HG03139 (cell line): ENCODE results near the gene TDRD7.

Experiments
- ATAC-seq: cut with Tn5 transposase; IDR thresholded peaks from one replicate; pipeline ENCODE4 v1.9.1; 2021; ENCODE audit not compliant: unreplicated experiment

Gene TDRD7

DNA sequence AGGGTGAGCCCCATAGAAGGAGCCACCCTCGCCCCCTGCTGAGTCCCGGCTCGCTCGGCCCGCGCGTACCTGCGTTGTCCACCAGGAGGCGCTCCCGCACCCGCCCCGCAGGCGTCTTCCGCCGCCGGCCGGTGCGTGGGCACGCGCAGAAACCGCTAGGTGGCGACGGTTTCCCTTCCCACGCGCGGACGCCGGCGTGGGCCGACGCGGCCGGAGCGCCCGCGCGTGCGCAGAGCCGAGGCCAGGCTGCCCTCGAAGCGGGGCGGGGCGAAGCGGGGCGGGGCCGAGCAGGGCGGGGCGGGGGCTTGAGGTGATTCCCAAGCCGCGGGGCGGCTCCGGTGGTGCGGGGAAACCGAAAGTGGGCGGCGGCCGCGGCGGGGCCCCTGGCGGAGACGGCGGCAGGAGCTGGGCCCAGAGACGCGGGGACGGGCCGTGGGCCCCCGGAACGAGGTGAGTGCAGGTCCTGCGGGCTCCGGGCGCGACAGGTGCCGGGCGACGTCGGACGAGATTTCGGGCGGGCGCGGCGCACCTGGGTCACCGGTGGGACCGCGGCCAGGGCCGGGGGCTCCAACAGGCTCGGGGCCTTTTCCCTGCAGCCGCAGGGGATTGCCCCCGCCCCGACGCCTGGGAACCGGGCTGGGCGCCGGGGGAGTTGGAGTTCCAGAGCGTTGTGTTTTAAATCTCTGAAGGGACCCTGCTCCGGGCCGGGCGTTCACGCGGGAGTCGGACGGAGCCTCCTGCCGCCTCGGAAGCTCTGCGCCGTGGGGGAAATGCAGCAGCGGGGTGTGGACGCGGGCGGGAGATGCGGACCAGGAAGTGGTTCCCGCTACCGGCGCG is at the start of gene TDRD7:
TDRD7 (plus strand) TSS at position 308 of the 837 bp plus-strand sequence. CDS start 16,370 bp downstream, outside the sequence.
- ATAC-seq, result peak; percentile 80

DNA sequence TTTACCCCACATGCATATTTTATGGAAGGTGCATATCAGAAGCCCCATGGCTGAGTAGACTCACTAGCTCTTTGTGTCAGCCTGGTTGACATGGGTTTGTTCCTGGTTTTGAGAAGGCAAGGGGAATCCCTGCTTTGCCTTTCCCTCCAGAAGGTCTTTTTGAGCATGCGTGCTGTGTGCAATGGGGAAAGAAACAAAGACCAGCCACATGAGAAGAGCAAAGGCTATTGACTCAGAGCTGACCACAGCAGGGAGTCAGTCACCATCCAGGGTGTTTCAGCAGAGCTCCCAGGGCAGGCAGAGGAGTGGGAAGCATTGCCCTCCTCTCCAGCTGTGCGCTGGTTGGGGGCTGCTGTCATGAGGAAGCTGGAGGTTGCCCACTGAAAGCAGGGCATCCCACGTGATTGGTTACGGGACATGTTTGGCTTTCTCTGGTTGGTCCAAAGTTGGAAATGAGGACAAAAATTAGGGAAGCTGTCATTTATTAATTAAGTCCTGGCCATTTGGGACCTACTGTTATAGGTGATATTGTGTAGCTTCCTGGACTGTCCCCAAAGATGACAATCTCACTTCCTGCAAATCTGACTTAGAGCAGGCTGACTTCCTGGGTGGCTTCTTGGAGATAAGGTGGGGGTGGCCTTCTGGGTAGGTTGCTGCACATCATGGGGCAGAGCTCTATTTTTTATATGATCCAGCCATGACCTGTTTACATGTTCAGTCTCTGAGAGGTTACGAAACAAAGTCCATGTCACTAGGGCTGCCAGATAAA is 48.9 kb upstream of the TDRD7 start:
- ATAC-seq, result no peak

GRCh38 chr9:97363661-97364299 is 48.1 kb upstream of the TDRD7 start:
- no peak for ATAC-seq

GRCh38 chr9:97364769-97365490 is 47.0 kb upstream of the TDRD7 start:
- no peak for ATAC-seq

DNA sequence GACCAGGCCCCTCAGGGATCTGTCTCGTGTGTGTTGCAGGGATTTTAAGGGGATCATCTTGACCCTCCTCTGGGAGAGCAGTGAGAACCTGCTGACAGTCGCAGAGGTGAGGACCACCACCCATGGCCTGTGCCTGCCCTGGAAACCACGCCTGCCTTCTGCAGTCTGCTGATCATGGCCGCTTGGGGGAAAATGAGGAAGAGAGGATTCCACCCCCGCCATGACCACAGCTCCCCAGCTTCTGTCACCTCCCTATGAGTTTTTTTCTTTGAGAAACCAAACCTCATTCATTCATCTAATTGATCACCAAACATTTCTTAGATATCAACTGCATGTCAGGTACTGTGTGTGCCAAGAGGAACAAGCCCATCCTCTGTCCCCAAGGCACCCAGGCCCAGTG is 46.3 kb upstream of the TDRD7 start:
- ATAC-seq, result no peak

DNA sequence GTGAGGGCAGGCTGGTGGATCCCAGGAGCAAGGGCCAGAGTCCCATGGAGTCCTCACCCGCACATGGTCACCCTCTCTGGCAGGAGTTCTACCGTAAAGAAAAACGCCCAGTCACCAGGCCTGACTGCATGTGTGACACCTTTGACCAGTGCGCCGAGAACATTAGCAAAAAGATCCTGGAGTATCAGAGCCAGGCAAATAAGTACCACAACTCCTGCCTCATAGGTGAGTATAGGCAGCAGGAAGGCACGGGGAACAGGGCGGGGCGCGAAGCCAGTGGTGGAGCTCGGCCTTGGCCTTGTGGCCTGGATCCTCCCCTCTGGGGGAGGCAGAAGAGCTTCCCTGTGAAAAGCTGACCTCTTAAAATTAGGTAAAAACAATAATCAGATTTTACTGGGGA is 45.4 kb upstream of the TDRD7 start:
- no peak for ATAC-seq

GRCh38 chr9:97366889-97367288 is 45.0 kb upstream of the TDRD7 start:
- no peak for ATAC-seq

DNA sequence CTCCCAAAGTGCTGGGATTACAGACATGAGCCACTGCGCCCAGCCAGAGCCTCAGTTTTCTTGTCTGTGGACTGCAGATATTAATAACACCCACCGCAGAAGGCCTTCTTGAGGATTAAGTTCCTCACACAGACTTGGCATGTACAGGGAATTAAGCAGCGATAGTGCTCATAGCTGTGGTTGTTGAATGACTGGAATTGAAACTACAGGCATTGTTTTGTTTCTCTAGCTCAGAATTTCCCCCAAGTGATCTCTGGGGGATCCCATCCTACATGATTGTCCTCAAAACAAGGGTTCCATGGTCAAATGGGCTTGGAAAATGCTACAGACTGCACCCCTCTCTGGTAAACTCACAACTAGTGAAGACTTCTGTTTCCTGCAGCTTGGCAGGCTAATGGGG is 44.2 kb upstream of the TDRD7 start:
- no peak for ATAC-seq

- no peak for ATAC-seq
These were observed 42.9 kb upstream of the TDRD7 start for GRCh38 chr9:97368964-97369363.

DNA sequence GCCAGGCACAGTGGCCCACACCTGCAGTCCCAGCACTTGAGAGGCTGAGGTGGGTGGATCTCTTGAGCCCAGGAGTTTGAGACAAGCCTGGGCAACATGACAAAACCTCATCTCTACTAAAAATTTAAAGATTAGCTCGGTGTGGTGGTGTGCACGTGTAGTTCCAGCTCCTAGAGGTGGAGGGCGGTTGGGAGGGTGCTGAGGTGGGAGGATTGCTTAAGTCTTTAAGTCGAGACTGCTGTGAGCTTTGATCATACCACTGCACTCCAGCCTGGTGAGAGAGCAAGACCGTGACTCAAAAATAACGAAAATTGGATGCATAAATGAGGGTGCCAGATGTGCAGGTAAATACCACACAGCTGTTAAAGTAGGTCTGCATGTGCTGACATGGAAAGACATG is 39.3 kb upstream of the TDRD7 start:
- ATAC-seq, result no peak

DNA sequence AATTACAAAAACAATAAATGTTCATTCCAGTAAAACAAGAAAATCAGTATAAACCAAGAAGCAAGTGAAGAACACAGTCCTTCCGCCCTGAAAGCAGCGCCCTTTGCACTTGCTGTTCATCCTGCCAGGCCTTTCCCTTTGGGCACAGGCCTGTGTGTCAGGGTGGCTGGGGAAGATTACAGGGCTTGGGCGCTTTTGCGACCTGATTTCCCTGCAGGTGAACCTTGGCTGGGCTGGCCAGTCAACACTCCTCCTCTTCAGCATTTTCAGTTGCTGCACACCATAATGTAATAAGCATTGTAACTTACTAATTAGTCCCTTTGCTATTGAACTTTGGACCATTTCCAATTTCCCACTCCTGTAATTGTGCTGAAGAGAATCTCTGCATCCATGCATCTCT is 38.6 kb upstream of the TDRD7 start:
- ATAC-seq, result no peak

DNA sequence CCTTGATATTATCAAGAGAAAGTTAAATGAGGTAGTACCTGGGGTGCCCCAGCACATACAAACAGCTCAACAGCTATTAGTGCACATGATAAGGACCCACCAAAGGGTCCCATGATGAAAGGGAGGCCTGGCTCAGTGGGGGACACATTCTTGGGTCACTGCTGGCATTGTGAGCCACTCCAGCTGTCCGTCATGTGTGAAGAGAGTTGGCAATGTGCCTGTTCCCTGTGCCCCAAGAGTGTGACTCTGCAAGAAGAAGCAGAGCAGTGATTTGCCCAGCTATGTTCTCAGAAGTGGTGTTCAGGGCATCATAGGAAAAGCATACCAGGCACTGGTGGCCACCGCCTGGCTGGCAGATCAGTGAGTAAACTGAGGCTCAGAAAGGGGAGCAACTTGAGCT is 37.1 kb upstream of the TDRD7 start:
- ATAC-seq, result no peak

DNA sequence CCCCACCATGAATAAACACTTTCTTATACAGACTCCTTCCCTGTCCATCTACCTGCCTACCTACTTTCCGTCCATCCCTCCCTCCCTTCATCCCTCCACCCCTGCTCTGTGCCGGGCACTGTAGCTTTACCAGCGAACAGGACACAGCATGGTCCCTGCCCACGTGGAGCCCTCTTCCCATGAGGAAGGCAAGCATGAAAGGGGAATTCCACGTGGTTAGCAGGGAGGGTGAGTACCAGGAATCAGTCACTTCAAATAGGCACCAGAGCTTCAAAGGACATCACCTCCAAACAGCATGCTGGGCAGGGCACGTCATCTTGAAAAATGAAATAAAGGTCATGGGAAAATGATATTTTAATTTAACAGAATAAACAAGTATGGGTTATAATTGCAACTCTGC is 35.0 kb upstream of the TDRD7 start:
- ATAC-seq, result no peak

GRCh38 chr9:97382099-97382718 is 29.7 kb upstream of the TDRD7 start:
- no peak for ATAC-seq

DNA sequence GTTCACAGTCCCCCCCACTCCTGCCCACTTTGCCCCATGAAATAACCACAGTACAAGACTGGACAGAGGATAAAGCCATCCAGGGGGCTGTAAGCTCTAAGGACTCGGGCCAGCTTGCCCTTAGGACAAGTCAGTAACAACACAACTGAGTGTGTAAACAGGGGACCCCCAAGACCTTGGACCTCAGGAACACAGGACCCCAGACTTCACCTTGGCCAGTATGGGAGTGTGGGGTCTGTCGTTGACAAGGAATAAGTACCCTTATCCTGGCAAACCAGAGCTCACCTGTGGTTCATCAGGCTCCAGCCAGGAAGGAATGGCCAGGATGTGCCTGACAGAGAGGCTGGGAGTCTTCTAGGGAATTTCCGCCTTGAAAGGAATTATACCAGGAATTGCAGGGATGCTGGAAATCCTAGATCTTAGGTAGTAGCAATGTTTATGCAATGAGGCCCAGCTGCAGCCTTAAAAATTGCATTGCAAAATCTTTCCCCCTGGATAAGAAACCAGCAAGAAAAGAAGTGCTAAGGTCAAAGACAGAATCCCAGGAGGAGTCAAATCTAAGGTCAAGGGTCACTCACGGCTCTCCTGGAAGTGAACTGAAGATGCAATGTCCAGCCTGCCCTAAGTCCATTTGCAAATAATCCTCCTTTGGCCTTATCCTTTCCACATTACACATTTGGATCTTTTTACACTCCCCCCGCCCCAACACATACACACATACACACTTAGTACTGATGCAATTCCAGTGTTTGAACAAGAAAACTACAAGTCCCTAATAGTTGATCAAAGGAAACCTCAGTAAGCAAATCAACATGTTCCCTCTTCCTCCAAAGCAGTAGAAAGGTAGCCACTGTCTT is 27.3 kb upstream of the TDRD7 start:
- no peak for ATAC-seq

- no peak for ATAC-seq
These were observed 26.2 kb upstream of the TDRD7 start for GRCh38 chr9:97385626-97386264.

GRCh38 chr9:97386265-97386633 is 25.6 kb upstream of the TDRD7 start:
- ATAC-seq, result no peak

DNA sequence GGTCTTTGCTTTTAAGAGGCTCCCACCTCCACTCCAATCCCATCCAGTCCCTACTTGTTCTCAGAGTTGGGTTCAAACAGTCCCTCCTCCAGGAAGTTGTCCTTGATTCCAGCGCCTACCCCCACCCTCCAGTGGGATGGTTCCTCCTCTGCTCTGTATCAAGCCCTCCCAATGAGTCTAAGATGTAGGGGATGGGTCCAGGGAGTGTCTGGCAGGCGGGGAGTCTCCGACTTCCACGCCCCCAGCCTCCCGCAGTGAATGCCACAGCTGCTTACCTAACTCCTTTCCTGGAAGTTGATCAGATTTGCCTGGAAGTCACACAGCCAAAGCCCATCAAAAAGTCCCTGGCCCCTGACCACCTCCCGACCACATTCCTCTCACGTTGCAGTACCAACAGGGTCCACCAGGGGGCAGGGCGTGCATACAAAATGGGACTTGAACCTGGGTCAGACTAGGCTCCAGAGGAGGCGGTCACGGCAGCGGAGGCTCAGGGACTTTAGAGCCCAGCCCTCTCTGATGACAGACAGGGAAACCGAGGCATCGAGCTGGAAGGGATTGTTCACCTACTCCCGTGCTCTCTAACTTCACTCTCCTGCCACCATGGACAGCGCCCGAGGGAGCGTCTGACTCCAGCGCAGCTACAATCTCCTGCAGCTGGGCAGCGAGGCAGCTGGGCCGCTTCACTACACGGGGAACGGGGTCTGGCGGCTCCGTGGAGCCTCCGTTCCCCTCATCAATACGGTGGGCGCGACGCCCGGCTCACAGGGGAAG is 25.0 kb upstream of the TDRD7 start:
- ATAC-seq, result no peak

DNA sequence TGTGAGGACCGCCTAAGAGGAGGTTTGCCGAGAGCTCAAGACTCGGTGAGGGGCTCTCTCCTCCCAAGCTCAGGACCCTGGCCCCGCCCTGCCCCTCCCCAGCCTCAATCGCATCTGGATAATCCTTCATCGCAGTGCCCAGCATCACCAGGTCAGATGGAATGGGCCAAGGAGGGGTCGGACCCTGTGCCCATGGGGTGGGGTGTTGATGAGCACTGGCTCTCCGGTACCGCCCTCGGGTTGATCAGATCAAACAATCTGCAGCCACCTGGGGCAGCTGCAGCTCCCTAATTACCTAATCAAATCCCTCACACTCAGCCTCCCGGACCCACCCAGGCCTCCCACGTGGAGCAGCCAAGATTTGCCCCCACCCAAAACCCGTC is 24.4 kb upstream of the TDRD7 start:
- ATAC-seq, result no peak
